ENCODE measurements around the gene ABCA8. TPM values are rescaled to one million over a fixed set of nuclear protein-coding genes. Genes with fewer than 3 reads are reported as not detected.

ABCA8 gene
- polyA plus RNA-seq, 2 of the 4 experiments (the other 2 are of a cell fraction) = 0.26 to 0.34 TPM

GRCh38 chr17:68969101-68969500 lies 13.9 kb upstream of the ABCA8 start:
- Histone ChIP-seq H3K4me3 (no peak overlapping the region), H3K4me1 (no peaks in the 10 kb centered on the region), H3K27ac (no peak overlapping the region), H3K4me2 (no peak overlapping the region), H3K9me3 (no peaks in the 10 kb centered on the region)
- POLR2A ChIA-PET = no interaction called here
- WGBS (ENCODE audit: missing lambda C conversion rate) = 70% methylated on average over 5 of the region's 5 CpGs
- ATAC-seq (no peak), DNase-seq (ENCODE audit: low read depth in 1 of 2, low spot score in 1 of 2) (no peak), FAIRE-seq (no peak)
- CTCF ChIA-PET = interaction anchor here (0.8 to 5.2 kb wide), 7 partner anchors 182 to 278 kb away, joined by 3 to 43 read pairs (median 5); no protein-coding TSS in a partner anchor
- TF ChIP-seq RFX5 (IDR thresholded peaks at IDR 0.05) (no peak), RAD21 (conservative IDR thresholded peaks at IDR 0.05 in 1 of 2, IDR thresholded peaks at IDR 0.05 in 1 of 2) (no peak), CHD2 (IDR thresholded peaks at IDR 0.05; ENCODE audit: low read length, partially characterized antibody) (no peak), RNF2 (IDR thresholded peaks at IDR 0.05; ENCODE audit: borderline replicate concordance, low read depth) (no peak), MAZ (IDR thresholded peaks at IDR 0.05; ENCODE audit: borderline replicate concordance, low read depth, low read length) (no peak), HEYL (CRISPR knock-in tag; IDR thresholded peaks at IDR 0.05) (no peak)

- FAIRE-seq (no peak), DNase-seq (ENCODE audit: low read depth in 1 of 2, low spot score in 1 of 2) (no peak), ATAC-seq (no peak)
- Histone ChIP-seq H3K27ac (no peak overlapping the region), H3K4me1 (no peaks in the 10 kb centered on the region), H3K4me3 (no peak overlapping the region), H3K4me2 (no peak overlapping the region), H3K9me3 (0 out of 3 replicates have a peak, but pooled peaks cover 5% of the 10 kb centered on the region)
- WGBS (ENCODE audit: missing lambda C conversion rate) = 56% methylated on average over 4 of the region's 4 CpGs
- TF ChIP-seq RAD21 (conservative IDR thresholded peaks at IDR 0.05 in 1 of 2, IDR thresholded peaks at IDR 0.05 in 1 of 2) = no peak
- TF ChIP-seq NFE2L2 (conservative IDR thresholded peaks at IDR 0.05; ENCODE audit: low read length) = no peak
- TF ChIP-seq HOXA7 (CRISPR knock-in tag; IDR thresholded peaks at IDR 0.05) = no peak
- TF ChIP-seq, protein P1, sequence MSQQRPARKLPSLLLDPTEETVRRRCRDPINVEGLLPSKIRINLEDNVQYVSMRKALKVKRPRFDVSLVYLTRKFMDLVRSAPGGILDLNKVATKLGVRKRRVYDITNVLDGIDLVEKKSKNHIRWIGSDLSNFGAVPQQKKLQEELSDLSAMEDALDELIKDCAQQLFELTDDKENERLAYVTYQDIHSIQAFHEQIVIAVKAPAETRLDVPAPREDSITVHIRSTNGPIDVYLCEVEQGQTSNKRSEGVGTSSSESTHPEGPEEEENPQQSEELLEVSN (IDR thresholded peaks at IDR 0.05; ENCODE audit: borderline replicate concordance, low read depth) = no peak
- TF ChIP-seq HOXB5 (CRISPR knock-in tag; IDR thresholded peaks at IDR 0.05) = no peak
- TF ChIP-seq CEBPB (IDR thresholded peaks at IDR 0.05) = no peak
- TF ChIP-seq POLR2A (IDR thresholded peaks at IDR 0.05; ENCODE audit: low read length) = no peak
- no peak for TF ChIP-seq NPAS2 (CRISPR knock-in tag; IDR thresholded peaks at IDR 0.05; ENCODE audit: borderline replicate concordance)
- TF ChIP-seq, protein P2, sequence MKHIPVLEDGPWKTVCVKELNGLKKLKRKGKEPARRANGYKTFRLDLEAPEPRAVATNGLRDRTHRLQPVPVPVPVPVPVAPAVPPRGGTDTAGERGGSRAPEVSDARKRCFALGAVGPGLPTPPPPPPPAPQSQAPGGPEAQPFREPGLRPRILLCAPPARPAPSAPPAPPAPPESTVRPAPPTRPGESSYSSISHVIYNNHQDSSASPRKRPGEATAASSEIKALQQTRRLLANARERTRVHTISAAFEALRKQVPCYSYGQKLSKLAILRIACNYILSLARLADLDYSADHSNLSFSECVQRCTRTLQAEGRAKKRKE (CRISPR knock-in tag; IDR thresholded peaks at IDR 0.05; ENCODE audit: low read depth) = no peak
- TF ChIP-seq, protein P3, sequence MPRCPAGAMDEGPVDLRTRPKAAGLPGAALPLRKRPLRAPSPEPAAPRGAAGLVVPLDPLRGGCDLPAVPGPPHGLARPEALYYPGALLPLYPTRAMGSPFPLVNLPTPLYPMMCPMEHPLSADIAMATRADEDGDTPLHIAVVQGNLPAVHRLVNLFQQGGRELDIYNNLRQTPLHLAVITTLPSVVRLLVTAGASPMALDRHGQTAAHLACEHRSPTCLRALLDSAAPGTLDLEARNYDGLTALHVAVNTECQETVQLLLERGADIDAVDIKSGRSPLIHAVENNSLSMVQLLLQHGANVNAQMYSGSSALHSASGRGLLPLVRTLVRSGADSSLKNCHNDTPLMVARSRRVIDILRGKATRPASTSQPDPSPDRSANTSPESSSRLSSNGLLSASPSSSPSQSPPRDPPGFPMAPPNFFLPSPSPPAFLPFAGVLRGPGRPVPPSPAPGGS (IDR thresholded peaks at IDR 0.05) = no peak
- TF ChIP-seq EP300 (IDR thresholded peaks at IDR 0.05) = no peak
- TF ChIP-seq CHD2 (IDR thresholded peaks at IDR 0.05; ENCODE audit: low read length, partially characterized antibody) = no peak
- no peak for TF ChIP-seq ZSCAN20 (CRISPR knock-in tag; IDR thresholded peaks at IDR 0.05)
- TF ChIP-seq, protein P4, sequence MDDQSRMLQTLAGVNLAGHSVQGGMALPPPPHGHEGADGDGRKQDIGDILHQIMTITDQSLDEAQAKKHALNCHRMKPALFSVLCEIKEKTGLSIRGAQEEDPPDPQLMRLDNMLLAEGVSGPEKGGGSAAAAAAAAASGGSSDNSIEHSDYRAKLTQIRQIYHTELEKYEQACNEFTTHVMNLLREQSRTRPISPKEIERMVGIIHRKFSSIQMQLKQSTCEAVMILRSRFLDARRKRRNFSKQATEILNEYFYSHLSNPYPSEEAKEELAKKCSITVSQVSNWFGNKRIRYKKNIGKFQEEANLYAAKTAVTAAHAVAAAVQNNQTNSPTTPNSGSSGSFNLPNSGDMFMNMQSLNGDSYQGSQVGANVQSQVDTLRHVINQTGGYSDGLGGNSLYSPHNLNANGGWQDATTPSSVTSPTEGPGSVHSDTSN (IDR thresholded peaks at IDR 0.05) = no peak
- no peak for TF ChIP-seq ZC3H11A (IDR thresholded peaks at IDR 0.05)
- no peak for TF ChIP-seq MYC (IDR thresholded peaks at IDR 0.05; ENCODE audit: borderline replicate concordance, low read length)
- TF ChIP-seq, protein P5, sequence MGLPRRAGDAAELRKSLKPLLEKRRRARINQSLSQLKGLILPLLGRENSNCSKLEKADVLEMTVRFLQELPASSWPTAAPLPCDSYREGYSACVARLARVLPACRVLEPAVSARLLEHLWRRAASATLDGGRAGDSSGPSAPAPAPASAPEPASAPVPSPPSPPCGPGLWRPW (IDR thresholded peaks at IDR 0.05) = no peak
- TF ChIP-seq HDAC2 (IDR thresholded peaks at IDR 0.05) = no peak
- no peak for TF ChIP-seq HEYL (CRISPR knock-in tag; IDR thresholded peaks at IDR 0.05)
- ChIA-PET CTCF (interaction anchor here (0.6 kb wide), 1 partner anchor 618 kb away, joined by 3 read pairs; no protein-coding TSS in a partner anchor), POLR2A (no interaction called here)
These were observed 8.8 kb upstream of the ABCA8 start for GRCh38 chr17:68963958-68964357.
